Endothelial cell (in vitro differentiated cells): ENCODE measurements around the gene MAPKAPK5. TPM values are rescaled to one million over a fixed set of nuclear protein-coding genes. Genes with fewer than 3 reads are reported as not detected.
"Not testable (repeated sequence)": the region's sequence is repeated elsewhere in the genome, so short reads cannot be mapped to it uniquely, and the experiment has no call there.

Experiments used
- DNase-seq: peaks from one replicate; pipeline ENCODE4 v3.0.0; 2021; ENCODE audit warnings: low spot score
- H3K27ac Mint-ChIP-seq: one replicate; pipeline ENCODE4 v1.8.0; 2021; ENCODE audit warnings: mixed read lengths, inconsistent platforms; ENCODE audit not compliant: unreplicated experiment
- H3K27me3 Mint-ChIP-seq: one replicate; pipeline ENCODE4 v1.8.0; 2021; ENCODE audit warnings: mild to moderate bottlenecking, moderate library complexity, mixed read lengths, inconsistent platforms; ENCODE audit not compliant: unreplicated experiment
- H3K36me3 Mint-ChIP-seq: one replicate; pipeline ENCODE4 v1.8.0; 2021; ENCODE audit warnings: mild to moderate bottlenecking, low read depth, mixed read lengths, inconsistent platforms; ENCODE audit not compliant: unreplicated experiment
- H3K4me1 Mint-ChIP-seq: one replicate; pipeline ENCODE4 v1.8.0; 2021; ENCODE audit warnings: mild to moderate bottlenecking, mixed read lengths, inconsistent platforms; ENCODE audit not compliant: unreplicated experiment
- H3K4me3 Mint-ChIP-seq: one replicate; pipeline ENCODE4 v1.8.0; 2021; ENCODE audit warnings: mild to moderate bottlenecking, mixed read lengths, inconsistent platforms; ENCODE audit not compliant: unreplicated experiment
- H3K9me3 Mint-ChIP-seq: one replicate; pipeline ENCODE4 v1.8.0; 2021; ENCODE audit warnings: mixed read lengths, inconsistent platforms; ENCODE audit not compliant: unreplicated experiment
- total RNA-seq: library from RNA; stranded (reverse); fragmentation: NEBNext Ultra II Directional; extraction: Animal tissue kit (Norgen Biotek cat#: 25700); gene quantifications from one replicate; pipeline ENCODE4 v1.2.1, GENCODE V29; 2021; ENCODE audit not compliant: unreplicated experiment
- TF ChIP-seq, protein P1 (sequence below): fragments of 200-600 bp; sonication (generic); IDR thresholded peaks from one replicate; pipeline ENCODE4 v1.5.0; 2021; ENCODE audit warnings: antibody characterized with exemption; ENCODE audit not compliant: unreplicated experiment

The MAPKAPK5 gene
- total RNA-seq, 1 donor from 2014 or later: 48.8 TPM

DNA sequence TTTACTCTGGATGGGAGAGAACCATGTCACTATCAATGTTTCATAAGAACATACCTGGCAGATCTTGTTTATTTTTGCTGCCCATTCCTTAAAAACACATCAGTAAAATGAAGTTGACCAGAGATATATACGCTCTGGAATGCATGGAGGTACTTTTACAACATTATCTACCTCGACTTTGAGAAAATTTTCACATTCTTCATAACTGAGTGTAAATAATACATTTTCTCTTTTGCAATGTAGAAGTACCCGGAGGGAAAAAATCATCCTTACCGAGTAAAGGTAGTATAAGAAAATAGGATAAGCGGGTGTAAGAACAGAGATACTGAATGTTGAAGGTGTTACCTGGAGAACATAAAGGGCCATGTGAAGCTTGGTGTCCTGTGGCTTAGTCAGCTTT lies 90.2 kb downstream of the MAPKAPK5 start:
- H3K4me1 Mint-ChIP-seq: no peaks in the 10 kb centered on the region
- H3K27ac Mint-ChIP-seq: no peak overlapping the region
- no peak for DNase-seq
- no peaks in the 10 kb centered on the region for H3K9me3 Mint-ChIP-seq
- H3K36me3 Mint-ChIP-seq: no peaks in the 10 kb centered on the region
- no peaks in the 10 kb centered on the region for H3K27me3 Mint-ChIP-seq
- TF ChIP-seq, protein P1, sequence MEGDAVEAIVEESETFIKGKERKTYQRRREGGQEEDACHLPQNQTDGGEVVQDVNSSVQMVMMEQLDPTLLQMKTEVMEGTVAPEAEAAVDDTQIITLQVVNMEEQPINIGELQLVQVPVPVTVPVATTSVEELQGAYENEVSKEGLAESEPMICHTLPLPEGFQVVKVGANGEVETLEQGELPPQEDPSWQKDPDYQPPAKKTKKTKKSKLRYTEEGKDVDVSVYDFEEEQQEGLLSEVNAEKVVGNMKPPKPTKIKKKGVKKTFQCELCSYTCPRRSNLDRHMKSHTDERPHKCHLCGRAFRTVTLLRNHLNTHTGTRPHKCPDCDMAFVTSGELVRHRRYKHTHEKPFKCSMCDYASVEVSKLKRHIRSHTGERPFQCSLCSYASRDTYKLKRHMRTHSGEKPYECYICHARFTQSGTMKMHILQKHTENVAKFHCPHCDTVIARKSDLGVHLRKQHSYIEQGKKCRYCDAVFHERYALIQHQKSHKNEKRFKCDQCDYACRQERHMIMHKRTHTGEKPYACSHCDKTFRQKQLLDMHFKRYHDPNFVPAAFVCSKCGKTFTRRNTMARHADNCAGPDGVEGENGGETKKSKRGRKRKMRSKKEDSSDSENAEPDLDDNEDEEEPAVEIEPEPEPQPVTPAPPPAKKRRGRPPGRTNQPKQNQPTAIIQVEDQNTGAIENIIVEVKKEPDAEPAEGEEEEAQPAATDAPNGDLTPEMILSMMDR: no peak
- no peak overlapping the region for H3K4me3 Mint-ChIP-seq

DNA sequence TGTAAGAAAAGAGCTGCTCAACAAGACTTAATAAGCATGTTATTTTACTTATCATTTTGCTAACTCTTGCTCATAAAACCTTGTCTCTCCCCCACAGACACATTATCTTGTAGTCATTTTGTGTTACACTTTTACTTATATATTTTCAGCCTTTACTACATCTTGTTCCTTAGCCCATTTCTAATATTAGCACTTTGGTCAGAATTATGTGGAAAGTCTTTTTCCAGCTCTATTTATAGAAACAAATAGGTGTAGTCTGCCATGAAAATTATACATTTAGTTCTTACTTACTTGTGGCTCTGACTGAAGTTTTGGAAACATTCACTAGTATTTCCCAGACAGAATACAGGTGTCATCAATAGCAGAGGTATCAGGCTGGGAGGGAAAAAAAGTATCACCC lies 94.8 kb downstream of the MAPKAPK5 start:
- H3K27ac Mint-ChIP-seq: no peak overlapping the region
- no peaks in the 10 kb centered on the region for H3K27me3 Mint-ChIP-seq
- no peaks in the 10 kb centered on the region for H3K9me3 Mint-ChIP-seq
- TF ChIP-seq, protein P1: no peak
- H3K4me1 Mint-ChIP-seq: no peaks in the 10 kb centered on the region
- no peak for DNase-seq
- no peak overlapping the region for H3K4me3 Mint-ChIP-seq
- H3K36me3 Mint-ChIP-seq: no peaks in the 10 kb centered on the region

DNA sequence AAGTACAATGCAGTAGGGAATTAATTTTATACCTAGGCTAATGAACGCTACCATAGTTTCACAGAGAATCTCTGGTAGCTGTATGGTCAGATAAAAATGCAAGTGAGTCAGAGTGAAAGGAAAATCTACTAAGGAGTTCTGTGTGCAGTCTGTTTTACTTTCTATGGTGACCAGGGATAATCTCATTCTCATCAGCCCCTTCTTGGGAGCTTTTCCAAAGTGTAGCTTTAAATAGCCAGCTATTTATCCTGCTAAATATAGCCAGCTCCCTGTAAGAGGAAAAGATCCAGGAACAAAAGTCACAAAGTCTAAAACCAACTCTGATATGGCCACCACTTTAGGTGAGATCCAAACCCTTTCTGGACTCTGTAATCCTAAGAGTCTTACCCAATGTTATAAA lies 95.4 kb downstream of the MAPKAPK5 start:
- Mint-ChIP-seq H3K4me1 (no peaks in the 10 kb centered on the region), H3K27ac (no peak overlapping the region), H3K4me3 (no peak overlapping the region), H3K36me3 (peaks cover under 1% of the 10 kb centered on the region), H3K27me3 (no peaks in the 10 kb centered on the region), H3K9me3 (no peaks in the 10 kb centered on the region)
- no peak for DNase-seq
- TF ChIP-seq, protein P1: no peak

DNA sequence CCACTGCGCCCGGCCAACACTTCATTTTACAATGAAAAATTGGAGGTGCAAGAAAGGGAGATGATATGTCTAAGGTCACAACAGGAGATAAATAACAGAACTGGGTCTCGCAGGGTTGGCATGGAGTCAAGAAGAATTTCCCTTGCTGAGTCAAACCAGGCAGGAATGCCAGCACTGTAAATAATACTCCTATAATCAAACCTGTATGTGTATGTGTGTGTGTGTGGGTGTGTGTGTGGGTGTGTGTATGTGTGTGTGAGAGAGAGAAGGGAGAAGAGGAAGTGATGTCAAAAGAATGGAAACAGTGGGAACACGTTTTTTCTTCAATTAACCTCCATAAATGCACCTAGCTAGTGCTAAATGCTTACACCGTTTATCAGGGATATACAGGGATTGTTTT lies 100.5 kb downstream of the MAPKAPK5 start:
- Mint-ChIP-seq H3K9me3 (no peaks in the 10 kb centered on the region), H3K27ac (no peak overlapping the region), H3K36me3 (peaks cover 3% of the 10 kb centered on the region), H3K27me3 (peaks cover 2% of the 10 kb centered on the region), H3K4me1 (no peaks in the 10 kb centered on the region), H3K4me3 (no peak overlapping the region)
- no peak for DNase-seq
- TF ChIP-seq, protein P1: no peak

DNA sequence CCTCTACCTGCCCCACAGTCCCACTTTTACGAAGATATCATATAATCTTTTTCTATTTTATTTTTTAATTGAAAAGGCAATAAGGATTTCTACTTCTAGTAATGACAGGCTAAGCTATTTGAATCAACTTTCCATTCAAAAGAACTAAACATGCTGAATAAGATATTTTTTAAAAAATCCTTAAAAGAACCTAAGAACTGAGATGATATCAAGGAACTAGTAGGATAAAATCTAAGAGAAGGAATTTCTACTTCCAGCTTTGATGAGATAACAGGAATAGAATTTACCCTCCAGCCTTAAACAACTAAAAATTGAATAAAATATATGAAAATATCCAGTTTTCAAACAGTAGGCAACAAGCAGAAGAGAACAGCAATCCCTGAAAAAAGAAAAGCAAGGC lies 101.9 kb downstream of the MAPKAPK5 start:
- Mint-ChIP-seq H3K4me3 (no peak overlapping the region), H3K4me1 (peaks cover 5% of the 10 kb centered on the region), H3K36me3 (peaks cover 3% of the 10 kb centered on the region), H3K9me3 (no peaks in the 10 kb centered on the region), H3K27me3 (peaks cover 2% of the 10 kb centered on the region), H3K27ac (no peak overlapping the region)
- DNase-seq: no peak
- TF ChIP-seq, protein P1: no peak

DNA sequence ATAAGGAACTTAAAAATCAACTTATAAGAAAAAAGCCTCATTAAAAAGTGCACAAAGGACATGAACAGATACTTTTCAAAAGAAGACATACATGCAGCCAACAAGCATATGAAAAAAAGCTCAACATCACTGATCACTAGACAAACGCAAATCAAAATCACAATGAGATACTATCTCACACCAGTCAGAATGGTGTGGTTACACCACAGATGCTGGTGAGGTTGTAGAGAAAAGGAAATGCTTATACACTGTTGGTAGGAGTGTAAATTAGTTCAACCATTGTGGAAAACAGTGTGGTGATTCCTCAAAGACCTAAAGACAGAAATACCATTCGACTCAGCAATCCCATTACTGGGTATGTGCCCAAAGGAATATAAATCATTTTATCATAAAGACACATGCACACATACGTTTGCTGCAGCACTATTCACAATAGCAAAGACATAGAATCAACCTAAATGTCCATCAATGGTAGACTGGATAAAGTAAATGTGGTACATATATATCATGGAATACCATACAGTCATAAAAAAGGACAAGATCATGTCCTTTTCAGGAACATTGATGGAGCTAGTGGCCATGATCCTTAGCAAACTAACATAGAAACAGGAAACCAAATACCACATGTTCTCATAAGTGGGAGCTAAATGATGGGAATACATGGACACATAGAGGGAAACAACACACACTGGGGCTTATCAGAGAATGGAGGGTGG lies 109.1 kb downstream of the MAPKAPK5 start:
- Mint-ChIP-seq H3K4me3 (peak overlapping the region; percentile 50), H3K36me3 (peaks cover 11% of the 10 kb centered on the region)
- not testable (repeated sequence) for H3K4me1 Mint-ChIP-seq, H3K27ac Mint-ChIP-seq, DNase-seq, H3K9me3 Mint-ChIP-seq, H3K27me3 Mint-ChIP-seq
